Calu3 (cell line): ENCODE results near the gene NQO2. TPM values are rescaled to one million over a fixed set of nuclear protein-coding genes. Genes with fewer than 3 reads are reported as not detected.

Experiments used
- BruUV-seq: library from RNA; stranded (reverse); fragments of 400-500 nt; replicated peaks from 2 replicates; lab custom pipeline; 2021; lab: Mats Ljungman, UMichigan
- CTCF ChIA-PET: fragments of 300-600 bp; sonication (Branson Sonifier 250); formaldehyde crosslinking; loops from one replicate; lab custom pipeline; 2022; ENCODE audit warnings: antibody characterized with exemption; lab: Charles Lee
- DNase-seq: peaks from one replicate; pipeline ENCODE4 v3.0.0; 2022
- H3K27ac Mint-ChIP-seq: one replicate; pipeline ENCODE4 v1.8.0; 2022; ENCODE audit warnings: mixed read lengths; ENCODE audit not compliant: unreplicated experiment
- H3K27me3 Mint-ChIP-seq: one replicate; pipeline ENCODE4 v1.8.0; 2022; ENCODE audit warnings: mixed read lengths; ENCODE audit not compliant: unreplicated experiment
- H3K36me3 Mint-ChIP-seq: one replicate; pipeline ENCODE4 v1.8.0; 2022; ENCODE audit warnings: mild to moderate bottlenecking, moderate library complexity, mixed read lengths; ENCODE audit not compliant: insufficient read depth, unreplicated experiment
- H3K4me1 Mint-ChIP-seq: one replicate; pipeline ENCODE4 v1.8.0; 2022; ENCODE audit warnings: mild to moderate bottlenecking, low read depth, mixed read lengths; ENCODE audit not compliant: unreplicated experiment
- H3K4me3 Mint-ChIP-seq: one replicate; pipeline ENCODE4 v1.8.0; 2022; ENCODE audit warnings: mild to moderate bottlenecking, low read depth, moderate library complexity, mixed read lengths; ENCODE audit not compliant: unreplicated experiment
- H3K9me3 Mint-ChIP-seq: one replicate; pipeline ENCODE4 v1.8.0; 2022; ENCODE audit warnings: low read depth, mixed read lengths; ENCODE audit not compliant: unreplicated experiment
- CTCF ChIP-seq: fragments of 200-600 bp; IDR thresholded peaks from one replicate; pipeline ENCODE4 v1.8.0; 2022; ENCODE audit warnings: antibody characterized with exemption; ENCODE audit not compliant: unreplicated experiment
- intact Hi-C: fragments of 100-400 bp; cut with micrococcal nuclease; formaldehyde crosslinking; loops from one replicate; pipeline ENCODE4 v1.10.0; 2022; ENCODE audit not compliant: unreplicated experiment
- total RNA-seq: library from RNA; stranded (reverse); gene quantifications from 2 replicates; pipeline ENCODE4 v1.2.3, GENCODE V29; 2022

The NQO2 gene
- total RNA-seq, 1 experiment from 2014 or later, result 12.0 TPM

- CTCF ChIA-PET, result no interaction called here
- Mint-ChIP-seq H3K36me3 (no peaks in the 10 kb centered on the region), H3K9me3 (no peaks in the 10 kb centered on the region), H3K4me3 (no peak overlapping the region), H3K27ac (no peak overlapping the region), H3K4me1 (peaks cover 38% of the 10 kb centered on the region), H3K27me3 (no peaks in the 10 kb centered on the region)
- intact Hi-C loops, result no loop called here
- DNase-seq, result no peak
- no peak for TF ChIP-seq CTCF
- BruUV-seq, result no TSS peak
These were observed 21.7 kb upstream of the NQO2 start for GRCh38 chr6:2977799-2978590.

- H3K4me3 Mint-ChIP-seq, result no peak overlapping the region
- H3K27ac Mint-ChIP-seq, result no peak overlapping the region
- peaks cover 48% of the 10 kb centered on the region for H3K4me1 Mint-ChIP-seq
- no peak for TF ChIP-seq CTCF
- H3K27me3 Mint-ChIP-seq, result no peaks in the 10 kb centered on the region
- no peaks in the 10 kb centered on the region for H3K36me3 Mint-ChIP-seq
- no TSS peak for BruUV-seq
- no peak for DNase-seq
- H3K9me3 Mint-ChIP-seq, result no peaks in the 10 kb centered on the region
- CTCF ChIA-PET, result no interaction called here
- intact Hi-C loops, result no loop called here
These were observed 20.8 kb upstream of the NQO2 start for GRCh38 chr6:2978923-2979322.

GRCh38 chr6:2979819-2980464 is 19.8 kb upstream of the NQO2 start:
- intact Hi-C loops, result no loop called here
- H3K9me3 Mint-ChIP-seq, result no peaks in the 10 kb centered on the region
- DNase-seq, result no peak
- H3K4me1 Mint-ChIP-seq, result peaks cover 52% of the 10 kb centered on the region
- no peak overlapping the region for H3K4me3 Mint-ChIP-seq
- CTCF ChIA-PET, result interaction anchor here (1.0 to 1.3 kb wide), 3 partner anchors 10 to 27 kb away, joined by 3 read pairs; no protein-coding TSS in a partner anchor
- no peak overlapping the region for H3K27ac Mint-ChIP-seq
- no TSS peak for BruUV-seq
- no peak for TF ChIP-seq CTCF
- H3K27me3 Mint-ChIP-seq, result no peaks in the 10 kb centered on the region
- H3K36me3 Mint-ChIP-seq, result no peaks in the 10 kb centered on the region

- H3K27me3 Mint-ChIP-seq, result no peaks in the 10 kb centered on the region
- TF ChIP-seq CTCF, result no peak
- no peak overlapping the region for H3K4me3 Mint-ChIP-seq
- H3K27ac Mint-ChIP-seq, result no peak overlapping the region
- H3K36me3 Mint-ChIP-seq, result no peaks in the 10 kb centered on the region
- no TSS peak for BruUV-seq
- no peak for DNase-seq
- CTCF ChIA-PET, result interaction anchor here (1.0 to 1.3 kb wide), 3 partner anchors 9 to 28 kb away, joined by 3 read pairs; no protein-coding TSS in a partner anchor
- no peaks in the 10 kb centered on the region for H3K9me3 Mint-ChIP-seq
- intact Hi-C loops, result no loop called here
- peaks cover 56% of the 10 kb centered on the region for H3K4me1 Mint-ChIP-seq
These were observed 19.2 kb upstream of the NQO2 start for GRCh38 chr6:2980465-2980855.
